CD14-positive monocyte (primary cell): ENCODE results near the gene PDLIM7. TPM values are rescaled to one million over a fixed set of nuclear protein-coding genes. Genes with fewer than 3 reads are reported as not detected.

Experiments
- DNase-seq, 3 donors: peaks; one replicate each; pipeline ENCODE4 v3.0.0-alpha.2; 2011 to 2022
- H2AFZ ChIP-seq: 2 replicates; pipeline ENCODE4 v1.6.0; 2012; ENCODE audit warnings: mild to moderate bottlenecking, low read depth, low read length, inconsistent platforms; ENCODE audit not compliant: insufficient read depth, poor library complexity, severe bottlenecking
- H3K27ac ChIP-seq, 2 donors: 1 replicate in 1 of 2; 2 replicates in 1 of 2; pipeline ENCODE4 v1.5.1; 2012 to 2013; ENCODE audit warnings: low read length in 2 of 2, control low read depth in 1 of 2, inconsistent platforms in 1 of 2, low read depth in 1 of 2, mild to moderate bottlenecking in 1 of 2
- H3K27me3 ChIP-seq, 2 donors: one replicate each; pipeline versions ENCODE4 v1.6.0 to v1.6.1; 2011 to 2013; ENCODE audit warnings: low read length in 2 of 2; ENCODE audit not compliant: control insufficient read depth in 2 of 2, insufficient read depth in 2 of 2
- H3K36me3 ChIP-seq, 2 donors: replicated peaks in 1 of 2; 1 replicate in 1 of 2; 2 replicates in 1 of 2; pipeline versions ENCODE4 v1.5.1 to v1.6.1; 2012 to 2013; ENCODE audit warnings: low read length in 2 of 2, control low read depth in 1 of 2, inconsistent platforms in 1 of 2, mild to moderate bottlenecking in 1 of 2; ENCODE audit not compliant: insufficient read depth in 2 of 2, control insufficient read depth in 1 of 2
- H3K4me1 ChIP-seq, 2 donors: 1 replicate in 1 of 2; 2 replicates in 1 of 2; pipeline versions ENCODE4 v1.5.1 to v1.6.1; 2012 to 2013; ENCODE audit warnings: low read length in 2 of 2, control low read depth in 1 of 2, inconsistent platforms in 1 of 2, mild to moderate bottlenecking in 1 of 2, moderate library complexity in 1 of 2; ENCODE audit not compliant: insufficient read depth in 2 of 2, control insufficient read depth in 1 of 2
- H3K4me2 ChIP-seq: replicated peaks from 2 replicates; pipeline ENCODE3; 2012; ENCODE audit warnings: low read length, moderate library complexity, mild to moderate bottlenecking; ENCODE audit not compliant: poor library complexity, severe bottlenecking; ENCODE audit errors: extremely low read depth
- H3K4me3 ChIP-seq, 3 experiments: fragments of 200-600 bp in 1 of 3; sonication (generic) in 1 of 3; replicated peaks in 1 of 3; 1 replicate in 2 of 3; 2 replicates in 1 of 3; pipeline ENCODE4 v1.5.1; 2011 to 2013; ENCODE audit warnings: low read length in 3 of 3, mild to moderate bottlenecking in 3 of 3, control low read depth in 2 of 3, low read depth in 2 of 3, inconsistent platforms in 1 of 3, moderate library complexity in 1 of 3
- H3K79me2 ChIP-seq: 2 replicates; pipeline ENCODE4 v1.6.0; 2012; ENCODE audit warnings: mild to moderate bottlenecking, control low read depth, inconsistent platforms, low read length, moderate library complexity; ENCODE audit not compliant: insufficient read depth
- H3K9ac ChIP-seq: 2 replicates; pipeline ENCODE4 v1.6.0; 2017; ENCODE audit warnings: low read length, mild to moderate bottlenecking; ENCODE audit not compliant: insufficient read depth, poor library complexity, severe bottlenecking
- H3K9me3 ChIP-seq, 2 donors: replicated peaks in 1 of 2; 1 replicate in 1 of 2; 2 replicates in 1 of 2; pipeline versions ENCODE4 v1.5.1 to v1.6.1; 2012 to 2013; ENCODE audit warnings: low read length in 2 of 2, control low read depth in 1 of 2; ENCODE audit not compliant: control insufficient read depth in 1 of 2, insufficient read depth in 1 of 2
- H4K20me1 ChIP-seq: 2 replicates; pipeline ENCODE4 v1.6.0; 2012; ENCODE audit warnings: mild to moderate bottlenecking, low read length, control low read depth, moderate library complexity; ENCODE audit not compliant: insufficient read depth
- H3K27ac Mint-ChIP-seq, 7 donors: one replicate each; pipeline ENCODE4 v1.8.0; 2020; ENCODE audit warnings: mild to moderate bottlenecking in 7 of 7, mixed read lengths in 7 of 7, moderate library complexity in 6 of 7, inconsistent platforms in 2 of 7
- H3K27me3 Mint-ChIP-seq, 3 donors: one replicate each; pipeline ENCODE4 v1.8.0; 2021 to 2022; ENCODE audit warnings: low read depth in 3 of 3, mild to moderate bottlenecking in 3 of 3, mixed read lengths in 3 of 3, moderate library complexity in 3 of 3, inconsistent platforms in 1 of 3
- H3K36me3 Mint-ChIP-seq, 2 donors: one replicate each; pipeline ENCODE4 v1.8.0; 2020; ENCODE audit warnings: mixed read lengths in 2 of 2, inconsistent platforms in 1 of 2, mild to moderate bottlenecking in 1 of 2
- H3K4me1 Mint-ChIP-seq: one replicate; pipeline ENCODE4 v1.8.0; 2020; ENCODE audit warnings: mild to moderate bottlenecking, mixed read lengths
- H3K4me3 Mint-ChIP-seq, 2 donors: one replicate each; pipeline ENCODE4 v1.8.0; 2020; ENCODE audit warnings: mild to moderate bottlenecking in 2 of 2, mixed read lengths in 2 of 2, moderate library complexity in 1 of 2
- H3K9me3 Mint-ChIP-seq, 7 donors: one replicate each; pipeline ENCODE4 v1.8.0; 2020 to 2022; ENCODE audit warnings: mixed read lengths in 7 of 7, mild to moderate bottlenecking in 6 of 7, moderate library complexity in 6 of 7, inconsistent platforms in 2 of 7
- WGBS: methylation state at CpG from one replicate; pipeline ENCODE4 v1.1.5; 2013; ENCODE audit warnings: missing lambda C conversion rate; ENCODE audit not compliant: insufficient coverage; 5-methylcytosine and 5-hydroxymethylcytosine counted together
- intact Hi-C, 2 donors: fragments of 100-400 bp; cut with micrococcal nuclease; formaldehyde crosslinking; loops; one replicate each; pipeline versions ENCODE4 v1.15.0 to v1.15.1; 2023
- polyA plus RNA-seq, 3 donors: library from polyadenylated mRNA; depleted of rRNA in 1 of 3; unstranded in 2 of 3; stranded (reverse) in 1 of 3; fragments of 300-500 nt in 2 of 3; fragments of >200 nt in 1 of 3; fragmentation: Illumina TruSeq in 2 of 3; gene quantifications; 1 replicate in 2 of 3; 2 replicates in 1 of 3; pipeline ENCODE4 v1.2.3, GENCODE V29; 2012 to 2021
- TF ChIP-seq, protein P1 (sequence below): fragments of 200-600 bp; IDR thresholded peaks from one replicate; pipeline ENCODE4 v1.8.0; 2022; ENCODE audit warnings: antibody characterized with exemption, mild to moderate bottlenecking

PDLIM7 gene
- polyA plus RNA-seq, 3 donors, result 21.6 to 126 (median 27.2) TPM

DNA sequence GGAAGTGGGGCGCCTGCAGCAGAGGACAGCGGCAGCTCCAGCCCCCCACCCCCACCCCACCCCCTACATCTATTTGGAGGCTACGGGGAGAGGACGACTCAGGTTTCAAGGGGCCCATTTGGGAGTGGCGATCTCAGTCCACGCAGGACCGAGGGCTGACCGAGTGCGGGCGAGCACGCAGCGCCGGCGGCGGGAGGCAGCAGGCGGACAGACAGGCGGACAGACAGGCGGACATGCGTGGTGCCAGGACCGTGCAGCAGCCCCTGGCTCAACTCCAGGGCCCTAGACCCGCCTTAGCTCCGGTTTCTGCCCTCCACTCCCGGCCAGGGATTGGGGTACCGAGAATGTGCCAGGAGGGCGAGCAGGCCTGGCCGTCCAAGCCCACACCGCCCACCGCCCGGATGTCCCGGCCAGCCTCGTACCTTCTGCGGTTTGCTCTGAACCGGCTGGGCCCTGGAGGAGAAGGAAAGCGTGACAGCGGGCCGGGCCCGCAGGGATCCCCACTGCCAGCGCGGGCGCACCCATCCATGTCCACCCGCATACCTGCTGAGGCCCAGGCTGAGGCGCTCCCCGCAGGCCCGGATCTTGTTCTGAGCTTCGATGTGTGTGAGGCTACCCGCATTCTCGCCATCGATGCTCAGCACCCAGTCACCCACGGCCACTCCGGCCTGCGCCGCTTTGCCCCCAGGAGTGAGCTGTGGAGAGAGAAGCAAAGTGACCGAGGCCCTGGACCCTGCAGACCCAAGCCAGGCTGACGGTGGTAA lies 5.2 kb downstream of the PDLIM7 start:
- Histone ChIP-seq H3K27me3 (no peaks in the 10 kb centered on the region), H3K9me3 (no peaks in the 10 kb centered on the region), H3K9ac (no peak overlapping the region), H2AFZ (no peak overlapping the region), H3K4me2 (no peak overlapping the region), H4K20me1 (peaks cover 35% of the 10 kb centered on the region), H3K27ac (peak overlapping the region in 1 of 2 donors; percentile 98), H3K79me2 (peaks cover 32% of the 10 kb centered on the region), H3K36me3 (peaks cover 38 to 54% of the 10 kb centered on the region in 2 donors), H3K4me3 (no peak overlapping the region), H3K4me1 (peaks cover 55 to 62% of the 10 kb centered on the region in 2 donors)
- Mint-ChIP-seq H3K9me3 (peaks cover 0 to 2% (median 0%) of the 10 kb centered on the region in 7 donors), H3K4me3 (no peak overlapping the region), H3K27ac (peak overlapping the region in 6 of 7 donors; percentile 69 to 99 (median 98)), H3K27me3 (peaks cover 2 to 6% (median 4%) of the 10 kb centered on the region in 3 donors), H3K36me3 (peaks cover 51 to 64% of the 10 kb centered on the region in 2 donors), H3K4me1 (peaks cover 51% of the 10 kb centered on the region)
- 97% methylated on average over 48 of the region's 54 CpGs for WGBS
- intact Hi-C loops, result loop anchor here in 1 of 2 donors (10.0 kb wide), 1 partner anchor 53 kb away; no protein-coding TSS in a partner anchor
- no peak for DNase-seq
- TF ChIP-seq, protein P1, sequence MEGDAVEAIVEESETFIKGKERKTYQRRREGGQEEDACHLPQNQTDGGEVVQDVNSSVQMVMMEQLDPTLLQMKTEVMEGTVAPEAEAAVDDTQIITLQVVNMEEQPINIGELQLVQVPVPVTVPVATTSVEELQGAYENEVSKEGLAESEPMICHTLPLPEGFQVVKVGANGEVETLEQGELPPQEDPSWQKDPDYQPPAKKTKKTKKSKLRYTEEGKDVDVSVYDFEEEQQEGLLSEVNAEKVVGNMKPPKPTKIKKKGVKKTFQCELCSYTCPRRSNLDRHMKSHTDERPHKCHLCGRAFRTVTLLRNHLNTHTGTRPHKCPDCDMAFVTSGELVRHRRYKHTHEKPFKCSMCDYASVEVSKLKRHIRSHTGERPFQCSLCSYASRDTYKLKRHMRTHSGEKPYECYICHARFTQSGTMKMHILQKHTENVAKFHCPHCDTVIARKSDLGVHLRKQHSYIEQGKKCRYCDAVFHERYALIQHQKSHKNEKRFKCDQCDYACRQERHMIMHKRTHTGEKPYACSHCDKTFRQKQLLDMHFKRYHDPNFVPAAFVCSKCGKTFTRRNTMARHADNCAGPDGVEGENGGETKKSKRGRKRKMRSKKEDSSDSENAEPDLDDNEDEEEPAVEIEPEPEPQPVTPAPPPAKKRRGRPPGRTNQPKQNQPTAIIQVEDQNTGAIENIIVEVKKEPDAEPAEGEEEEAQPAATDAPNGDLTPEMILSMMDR, result no peak

DNA sequence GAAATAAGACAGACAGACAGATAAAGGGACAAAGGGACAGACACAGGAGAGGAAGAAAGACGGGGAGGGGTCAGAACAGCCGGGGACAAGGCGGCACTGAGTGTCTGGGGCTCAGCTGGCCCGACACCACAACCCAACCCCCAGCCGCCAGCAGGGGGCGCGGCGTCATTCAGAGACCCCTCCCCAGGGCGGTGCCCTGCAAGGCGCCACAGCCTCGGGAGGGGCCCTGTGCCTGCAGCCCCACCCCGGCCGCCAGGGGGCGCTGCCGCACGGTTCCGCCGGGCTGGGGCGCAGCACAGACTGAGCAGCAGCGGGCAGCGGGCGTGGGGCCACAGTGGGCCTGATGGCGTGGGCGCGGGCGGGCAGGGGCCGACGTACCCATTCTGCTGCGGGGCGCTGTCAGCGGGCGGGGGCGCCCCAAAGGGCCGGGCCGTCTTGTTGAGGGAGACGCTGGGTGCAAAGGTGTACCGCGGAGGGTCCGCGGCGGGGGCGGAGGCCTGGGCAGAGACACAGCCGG lies 5.9 kb downstream of the PDLIM7 start:
- peaks cover 0 to 4% (median 0%) of the 10 kb centered on the region in 7 donors for H3K9me3 Mint-ChIP-seq
- peak overlapping the region in 2 of 7 donors; percentile 18 to 68 for H3K27ac Mint-ChIP-seq
- Histone ChIP-seq H3K27ac (no peak overlapping the region), H3K79me2 (peaks cover 26% of the 10 kb centered on the region), H3K4me3 (no peak overlapping the region), H2AFZ (no peak overlapping the region), H3K4me2 (no peak overlapping the region), H3K9me3 (no peaks in the 10 kb centered on the region), H3K4me1 (peaks cover 52 to 58% of the 10 kb centered on the region in 2 donors), H3K27me3 (no peaks in the 10 kb centered on the region), H4K20me1 (peaks cover 35% of the 10 kb centered on the region), H3K9ac (no peak overlapping the region), H3K36me3 (peaks cover 40 to 58% of the 10 kb centered on the region in 2 donors)
- intact Hi-C loops, result loop anchor here in 1 of 2 donors (10.0 kb wide), 1 partner anchor 53 kb away; no protein-coding TSS in a partner anchor
- H3K4me1 Mint-ChIP-seq, result peaks cover 50% of the 10 kb centered on the region
- no peak for DNase-seq
- whole genome bisulfite sequencing, result 88% methylated on average over 30 of the region's 43 CpGs
- H3K27me3 Mint-ChIP-seq, result peaks cover 3 to 9% (median 4%) of the 10 kb centered on the region in 3 donors
- TF ChIP-seq, protein P1, result peak; percentile 81
- H3K4me3 Mint-ChIP-seq, result no peak overlapping the region
- H3K36me3 Mint-ChIP-seq, result peaks cover 54 to 71% of the 10 kb centered on the region in 2 donors
